Right lobe of liver (tissue), 4 donors: Measurements from ENCODE around the gene LRRC28.

Experiments
- CTCF ChIP-seq, 4 donors: fragments of 200-600 bp in 3 of 4; fragments of 450-650 bp in 1 of 4; IDR thresholded peaks; one replicate each; pipeline versions ENCODE4 v1.5.1 to v1.8.0; 2016 to 2022; ENCODE audit warnings: antibody characterized with exemption in 4 of 4, mild to moderate bottlenecking in 2 of 4
- POLR2A ChIP-seq: fragments of 450-650 bp; IDR thresholded peaks from one replicate; pipeline ENCODE4 v1.6.1; 2017; ENCODE audit warnings: antibody characterized with exemption, mild to moderate bottlenecking
- donor health status: DM: no; HTN: no; CAD: no.
- donor health status: DM: no; HTN: no; CAD: no.
- donor health status: DM: no; HTN: yes; CAD: no.

- TF ChIP-seq CTCF (IDR thresholded peaks at IDR 0.05): no peak
- TF ChIP-seq POLR2A: no peak
Observed at GRCh38 chr15:99209326-99209725, 42.0 kb upstream of the LRRC28 start.
